GM12878 (cell line): ENCODE measurements around the gene TMPRSS13. TPM values are rescaled to one million over a fixed set of nuclear protein-coding genes. Genes with fewer than 3 reads are reported as not detected.

Source experiments
- ATAC-seq: fragments of 200-7000 bp; cut with Tn5 transposase; 3 replicates; pipeline ENCODE4 v1.9.1; 2020; ENCODE audit warnings: mild to moderate bottlenecking, moderate library complexity
- BruUV-seq: library from RNA; stranded (reverse); fragments of 400-500 nt; replicated peaks from 2 replicates; lab custom pipeline; 2021; lab: Mats Ljungman, UMichigan
- CTCF ChIA-PET: fragments of 300-600 bp; sonication (Branson Sonifier 250); formaldehyde crosslinking; extraction: SDS; loops from one replicate; lab custom pipeline; 2021; ENCODE audit warnings: inconsistent platforms; lab: Yijun Ruan, JAX
- POLR2A ChIA-PET: fragments of 350-600 bp; formaldehyde crosslinking; extraction: SDS; loops from one replicate; lab custom pipeline; 2021; ENCODE audit warnings: inconsistent platforms; lab: Charles Lee
- RAD21 ChIA-PET: fragments of 300-600 bp; sonication (Branson Sonifier 250); formaldehyde crosslinking; loops from one replicate; lab custom pipeline; 2023; ENCODE audit warnings: antibody characterized with exemption; ENCODE audit not compliant: unreplicated experiment; lab: Charles Lee
- SMC1A ChIA-PET: fragments of 300-600 bp; sonication (Branson Sonifier 250); formaldehyde crosslinking; loops from one replicate; lab custom pipeline; 2023; ENCODE audit not compliant: unreplicated experiment, uncharacterized antibody; lab: Charles Lee
- DNase-seq: peaks from one replicate; pipeline ENCODE4 v3.0.0-alpha.2; 2011; ENCODE audit warnings: low read depth, low spot score
- FAIRE-seq: peaks from 3 replicates; lab custom pipeline; 2011; peaks lifted over from hg19 to GRCh38; lab: Jason Lieb, UNC
- H2AFZ ChIP-seq: 2 replicates; pipeline ENCODE4 v1.6.0; 2011; ENCODE audit warnings: low read depth, low read length, control low read depth; ENCODE audit not compliant: control insufficient read depth
- H3K27ac ChIP-seq: 2 replicates; pipeline ENCODE4 v1.5.1; 2011; ENCODE audit warnings: control low read depth; ENCODE audit not compliant: control insufficient read depth, insufficient read depth
- H3K27me3 ChIP-seq, 2 experiments: replicated peaks in 1 of 2; 2 replicates each; pipeline versions ENCODE4 v1.6.0 to v1.6.1; 2011; ENCODE audit warnings: low read length in 1 of 2; ENCODE audit not compliant: control insufficient read depth in 2 of 2, insufficient read depth in 2 of 2
- H3K36me3 ChIP-seq, 2 experiments: 2 replicates each; pipeline ENCODE4 v1.5.1; 2011; ENCODE audit warnings: low read length in 1 of 2; ENCODE audit not compliant: control insufficient read depth in 2 of 2, insufficient read depth in 2 of 2
- H3K4me1 ChIP-seq: 2 replicates; pipeline ENCODE4 v1.6.1; 2011; ENCODE audit warnings: mild to moderate bottlenecking, low read length, moderate library complexity, mixed read lengths; ENCODE audit not compliant: control insufficient read depth, insufficient read depth
- H3K4me2 ChIP-seq: 2 replicates; pipeline ENCODE4 v1.6.0; 2011; ENCODE audit warnings: control low read depth; ENCODE audit not compliant: control insufficient read depth, insufficient read depth
- H3K4me3 ChIP-seq: fragments of 200-600 bp; sonication (generic); 2 replicates; pipeline ENCODE4 v1.5.1; 2016
- H3K79me2 ChIP-seq: 2 replicates; pipeline ENCODE4 v1.6.0; 2011; ENCODE audit warnings: low read length; ENCODE audit not compliant: control insufficient read depth, insufficient read depth
- H3K9ac ChIP-seq: 2 replicates; pipeline ENCODE4 v1.8.0; 2011; ENCODE audit warnings: low read length, control low read depth, mixed read lengths; ENCODE audit not compliant: control insufficient read depth, insufficient read depth
- H3K9me3 ChIP-seq: replicated peaks from 3 replicates; pipeline ENCODE4 v1.5.1; 2011; ENCODE audit warnings: mild to moderate bottlenecking, low read length; ENCODE audit not compliant: control insufficient read depth, insufficient read depth
- H4K20me1 ChIP-seq: 2 replicates; pipeline ENCODE4 v1.6.0; 2011; ENCODE audit not compliant: control insufficient read depth, insufficient read depth
- ASH2L ChIP-seq: fragments of 300-600, 200-600 bp; sonication (generic); IDR thresholded peaks from 2 replicates; pipeline ENCODE4 v1.6.1; 2017; ENCODE audit warnings: low read depth, mild to moderate bottlenecking, borderline replicate concordance
- CBX3 ChIP-seq: fragments of 200-600 bp; sonication (generic); IDR thresholded peaks from 2 replicates; pipeline ENCODE4 v1.6.1; 2016; ENCODE audit warnings: low read depth, borderline replicate concordance
- CEBPB ChIP-seq, 2 experiments: fragments of 150-350 bp in 1 of 2; IDR thresholded peaks; 2 replicates each; pipeline ENCODE4 v1.6.1; 2012 to 2014; ENCODE audit warnings: low read depth in 2 of 2, low read length in 2 of 2, borderline replicate concordance in 1 of 2, inconsistent platforms in 1 of 2
- E2F4 ChIP-seq: IDR thresholded peaks from 2 replicates; pipeline ENCODE4 v1.6.1; 2012; ENCODE audit warnings: low read depth, low read length, improper control_type of control experiment
- EGR1 ChIP-seq, 2 experiments: IDR thresholded peaks; 1 replicate in 1 of 2; 2 replicates in 1 of 2; pipeline ENCODE4 v1.6.1; 2011 to 2012; ENCODE audit warnings: low read depth in 2 of 2, low read length in 2 of 2, borderline replicate concordance in 1 of 2, mild to moderate bottlenecking in 1 of 2, moderate library complexity in 1 of 2
- ESRRA ChIP-seq: IDR thresholded peaks from 2 replicates; pipeline ENCODE4 v1.6.1; 2012; ENCODE audit warnings: mild to moderate bottlenecking, low read length, improper control_type of control experiment
- EZH2 ChIP-seq: IDR thresholded peaks from 2 replicates; pipeline ENCODE4 v1.6.1; 2012; ENCODE audit warnings: low read depth, mild to moderate bottlenecking, control low read depth, inconsistent platforms, low read length, borderline replicate concordance; ENCODE audit not compliant: control insufficient read depth
- FOXK2 ChIP-seq: fragments of 450-650 bp; IDR thresholded peaks from 2 replicates; pipeline ENCODE4 v1.6.1; 2017; ENCODE audit warnings: mild to moderate bottlenecking, moderate library complexity
- GABPA ChIP-seq: IDR thresholded peaks from 2 replicates; pipeline ENCODE4 v1.6.1; 2014; ENCODE audit warnings: antibody characterized with exemption, low read depth, mild to moderate bottlenecking, inconsistent platforms
- IKZF1 ChIP-seq: fragments of 450-650 bp; conservative IDR thresholded peaks from 2 replicates; pipeline ENCODE4 v1.6.1; 2017; ENCODE audit warnings: antibody characterized with exemption, mild to moderate bottlenecking
- MTA3 ChIP-seq: IDR thresholded peaks from 2 replicates; pipeline ENCODE4 v1.6.1; 2012; ENCODE audit warnings: low read length, inconsistent platforms, borderline replicate concordance
- NFXL1 ChIP-seq: fragments of 450-650 bp; IDR thresholded peaks from 2 replicates; pipeline ENCODE4 v1.6.1; 2017; ENCODE audit warnings: antibody characterized with exemption, mild to moderate bottlenecking, borderline replicate concordance
- PAX5 ChIP-seq: IDR thresholded peaks from 2 replicates; pipeline ENCODE4 v1.6.1; 2011; ENCODE audit warnings: low read depth, low read length, borderline replicate concordance
- RAD21 ChIP-seq: IDR thresholded peaks from 2 replicates; pipeline ENCODE4 v1.6.1; 2011; ENCODE audit warnings: mild to moderate bottlenecking, low read depth, low read length, moderate library complexity; ENCODE audit not compliant: insufficient read depth
- TAF1 ChIP-seq: IDR thresholded peaks from 2 replicates; pipeline ENCODE4 v1.6.1; 2011; ENCODE audit warnings: mild to moderate bottlenecking, low read depth, low read length, borderline replicate concordance
- TCF3 ChIP-seq: IDR thresholded peaks from 2 replicates; pipeline ENCODE4 v1.6.1; 2012; ENCODE audit warnings: low read depth, mild to moderate bottlenecking, low read length, borderline replicate concordance; ENCODE audit not compliant: insufficient read depth
- ZNF217 ChIP-seq: fragments of 450-650 bp; IDR thresholded peaks from 2 replicates; pipeline ENCODE4 v1.6.1; 2017; ENCODE audit warnings: antibody characterized with exemption, mild to moderate bottlenecking
- ZSCAN29 ChIP-seq: fragments of 450-650 bp; IDR thresholded peaks from 2 replicates; pipeline ENCODE4 v1.6.1; 2017; ENCODE audit warnings: mild to moderate bottlenecking, moderate library complexity
- WGBS: methylation state at CpG from one replicate; pipeline ENCODE4 v1.1.6; 2016; ENCODE audit warnings: low lambda C conversion rate; ENCODE audit not compliant: insufficient replicate concordance, insufficient coverage; ENCODE audit errors: missing lambda C conversion rate; 5-methylcytosine and 5-hydroxymethylcytosine counted together
- in situ Hi-C: fragments of 300-500 bp; cut with MboI; formaldehyde crosslinking; loops from 9 replicates; pipeline ENCODE4 v1.14.3; 2018; ENCODE audit warnings: mixed read lengths
- intact Hi-C: fragments of 100-400 bp; cut with micrococcal nuclease; formaldehyde crosslinking; loops from one replicate; pipeline ENCODE4 v1.14.2; 2022; ENCODE audit not compliant: unreplicated experiment
- polyA plus RNA-seq, 11 experiments: library from polyadenylated mRNA; depleted of rRNA in 4 of 11; unstranded in 6 of 11; stranded (reverse) in 5 of 11; fragments of >200 nt; fragmentation: Nextera tagmentation in 4 of 11; fragmentation: Illumina TruSeq in 1 of 11; extraction: Ambion mirVana in 4 of 11; extraction: Trizol in 1 of 11; gene quantifications; 1 replicate in 1 of 11; 2 replicates in 10 of 11; pipeline versions ENCODE4 v1.2.1 to v1.2.3, GENCODE V29; 2011 to 2016; ENCODE audit warnings: inconsistent platforms in 2 of 11, missing spikeins in 2 of 11, low read depth in 1 of 11
- total RNA-seq, 4 experiments: library from RNA; depleted of rRNA in 3 of 4; stranded (reverse); fragments of >200 nt in 3 of 4; fragmentation: Illumina TruSeq in 1 of 4; extraction: Trizol in 1 of 4; gene quantifications; 2 replicates each; pipeline versions ENCODE4 v1.2.1 to v1.2.3, GENCODE V29; 2013 to 2021

TMPRSS13 gene
- total and polyA plus RNA-seq, 10 of the 15 experiments (the other 5 are each of a cell fraction or from before 2014, with no cell fraction given): 0.05 to 0.50 (median 0.26) TPM; not detected in 2

GRCh38 chr11:117923773-117924172 is 5.4 kb downstream of the TMPRSS13 start (continued):
- TF ChIP-seq ASH2L: no peak
- TF ChIP-seq CEBPB (IDR thresholded peaks at IDR 0.05; ENCODE audit: borderline replicate concordance in 1 of 2, low read depth in 2 of 2, low read length in 2 of 2): no peak

- in situ Hi-C loops (no loop called here), intact Hi-C loops (no loop called here)
- CTCF ChIA-PET: interaction anchor here (0.6 to 4.0 kb wide), 8 partner anchors 9 to 131 kb away, joined by 3 to 26 read pairs (median 4); no protein-coding TSS in a partner anchor
- H3K79me2 ChIP-seq: no peaks in the 10 kb centered on the region
- no peak overlapping the region for H3K9ac ChIP-seq
- H3K4me2 ChIP-seq: no peak overlapping the region
- H4K20me1 ChIP-seq: no peaks in the 10 kb centered on the region
- no peak for TF ChIP-seq ZNF217
- no peak for TF ChIP-seq TAF1
- TF ChIP-seq IKZF1: no peak
- no peak for TF ChIP-seq TCF3
- TF ChIP-seq FOXK2: no peak
- no peak for TF ChIP-seq E2F4
- TF ChIP-seq GABPA: no peak
- no peak for TF ChIP-seq EZH2
- no peak for TF ChIP-seq CBX3
- TF ChIP-seq ESRRA: no peak
- no peak for TF ChIP-seq ASH2L
- TF ChIP-seq MTA3: no peak
- no peak for TF ChIP-seq ZSCAN29
- TF ChIP-seq EGR1 (IDR thresholded peaks at IDR 0.05; ENCODE audit: borderline replicate concordance in 1 of 2, low read depth in 2 of 2, low read length in 2 of 2): no peak
- TF ChIP-seq NFXL1: no peak
- TF ChIP-seq RAD21: no peak
- no peak for TF ChIP-seq PAX5
- ATAC-seq (no peak), DNase-seq (no peak), FAIRE-seq (no peak)
- H2AFZ ChIP-seq: no peak overlapping the region
- H3K27me3 ChIP-seq: no peaks in the 10 kb centered on the region
- H3K4me1 ChIP-seq: peaks cover 8% of the 10 kb centered on the region
- H3K4me3 ChIP-seq: no peak overlapping the region
- BruUV-seq: no TSS peak
- no peaks in the 10 kb centered on the region for H3K9me3 ChIP-seq
- no peak overlapping the region for H3K27ac ChIP-seq
- POLR2A ChIA-PET: interaction anchor here (0.6 to 1.2 kb wide), 3 partner anchors 12 to 126 kb away, joined by 3 to 8 read pairs (median 4); no protein-coding TSS in a partner anchor
- SMC1A ChIA-PET: interaction anchor here (0.7 to 3.5 kb wide), 5 partner anchors 10 to 130 kb away, joined by 3 to 14 read pairs (median 4); no protein-coding TSS in a partner anchor
- RAD21 ChIA-PET: interaction anchor here (0.7 to 1.2 kb wide), 2 partner anchors 16 to 23 kb away, joined by 3 to 10 read pairs; no protein-coding TSS in a partner anchor
- 24% methylated on average over 4 of the region's 4 CpGs for WGBS
- no peaks in the 10 kb centered on the region for H3K36me3 ChIP-seq
Measured at GRCh38 chr11:117923275-117923674, 5.9 kb downstream of the TMPRSS13 start.
